GM12875 (cell line): Measurements from ENCODE around the gene GARIN5B.

ENCODE experiments used
- H3K4me3 ChIP-seq: one replicate; pipeline ENCODE4 v1.5.1; 2011; ENCODE audit warnings: low read depth, low read length, control low read depth
- CTCF ChIP-seq: IDR thresholded peaks from 2 replicates; pipeline ENCODE4 v1.5.1; 2011; ENCODE audit warnings: low read depth, mild to moderate bottlenecking, control low read depth, inconsistent platforms, low read length, moderate library complexity, borderline replicate concordance; ENCODE audit not compliant: insufficient read depth

Gene GARIN5B

GRCh38 chr19:55344444-55344843 lies 18.6 kb downstream of the GARIN5B start:
- no peak for TF ChIP-seq CTCF
- H3K4me3 ChIP-seq = no peak overlapping the region

- no peak overlapping the region for H3K4me3 ChIP-seq
These were observed 21.2 kb downstream of the GARIN5B start for GRCh38 chr19:55341595-55342531.

GRCh38 chr19:55341171-55341588 lies 21.9 kb downstream of the GARIN5B start:
- no peak for TF ChIP-seq CTCF
- H3K4me3 ChIP-seq = peak overlapping the region; percentile 72

More at GRCh38 chr19:55341595-55342531, 21.2 kb downstream of the GARIN5B start:
- TF ChIP-seq CTCF = no peak

- TF ChIP-seq CTCF = no peak
These were observed 22.3 kb downstream of the GARIN5B start for GRCh38 chr19:55340784-55341147.

GRCh38 chr19:55339889-55340783 lies 22.9 kb downstream of the GARIN5B start:
- peak overlapping the region; percentile 72 for H3K4me3 ChIP-seq
- TF ChIP-seq CTCF = no peak

More at GRCh38 chr19:55340784-55341147, 22.3 kb downstream of the GARIN5B start:
- peak overlapping the region; percentile 72 for H3K4me3 ChIP-seq

- peak within 1 kb of the TSS; percentile 72 for H3K4me3 ChIP-seq
- TF ChIP-seq CTCF = no peak
These were observed 23.8 kb downstream of the GARIN5B start, which contains the start of gene KMT5C for GRCh38 chr19:55339105-55339888. Gene KMT5C, plus strand, starts transcription at chr19:55339876. Its CDS starts 2,061 bp downstream, at chr19:55341937.
